Esophagus muscularis mucosa (tissue), 4 donors: ENCODE measurements around the gene WDHD1. TPM values are rescaled to one million over a fixed set of nuclear protein-coding genes. Genes with fewer than 3 reads are reported as not detected.

Source experiments
- DNase-seq: peaks from one replicate; pipeline ENCODE4 v3.0.0-alpha.2; 2017; ENCODE audit errors: extremely low spot score
- H3K27ac ChIP-seq, 4 donors: fragments of 200-600 bp; sonication (generic); replicated peaks in 1 of 4; 1 replicate in 3 of 4; 2 replicates in 1 of 4; pipeline ENCODE4 v1.5.1; 2016 to 2019; ENCODE audit warnings: mild to moderate bottlenecking in 1 of 4
- H3K27me3 ChIP-seq, 4 donors: fragments of 200-600 bp; sonication (generic); one replicate each; pipeline versions ENCODE4 v1.5.1 to v1.6.0; 2016 to 2019
- H3K36me3 ChIP-seq, 4 donors: fragments of 200-600 bp; sonication (generic); one replicate each; pipeline ENCODE4 v1.5.1; 2016 to 2019
- H3K4me1 ChIP-seq, 4 donors: fragments of 200-600 bp; sonication (generic); one replicate each; pipeline ENCODE4 v1.5.1; 2016 to 2019
- H3K4me3 ChIP-seq, 4 donors: fragments of 200-600 bp; sonication (generic); 1 replicate in 2 of 4; 2 replicates in 2 of 4; pipeline ENCODE4 v1.5.1; 2016 to 2019; ENCODE audit warnings: mild to moderate bottlenecking in 4 of 4, moderate library complexity in 1 of 4
- H3K9me3 ChIP-seq, 4 donors: fragments of 200-600 bp; sonication (generic); 1 replicate in 3 of 4; 2 replicates in 1 of 4; pipeline ENCODE4 v1.5.1; 2016 to 2019
- EP300 ChIP-seq: sonication (generic); formaldehyde crosslinking; IDR thresholded peaks from one replicate; pipeline ENCODE4 v1.6.1; 2017; ENCODE audit warnings: antibody characterized with exemption
- POLR2A ChIP-seq: fragments of 450-650 bp; IDR thresholded peaks from one replicate; pipeline ENCODE4 v1.6.1; 2017; ENCODE audit warnings: antibody characterized with exemption, moderate library complexity, mild to moderate bottlenecking, low read depth
- POLR2AphosphoS5 ChIP-seq, 2 donors: sonication (generic); formaldehyde crosslinking; IDR thresholded peaks; one replicate each; pipeline ENCODE4 v1.6.1; 2017; ENCODE audit warnings: antibody characterized with exemption in 2 of 2
- WGBS: methylation state at CpG from one replicate; pipeline ENCODE4 v1.1.5; 2018; 5-methylcytosine and 5-hydroxymethylcytosine counted together
- intact Hi-C: fragments of 100-400 bp; cut with DNase I; formaldehyde crosslinking; loops from one replicate; pipeline ENCODE4 v1.15.1; 2023
- total RNA-seq, 4 donors: library from RNA; depleted of rRNA; stranded (reverse); fragments of >200 nt; gene quantifications; one replicate each; pipeline versions ENCODE4 v1.1.0 to v1.2.1, GENCODE V29; 2016
- TF ChIP-seq, protein P1 (sequence below), 3 experiments: fragments of 200-600 bp in 2 of 3; fragments of 450-650 bp in 1 of 3; sonication (generic) in 2 of 3; IDR thresholded peaks; one replicate each; pipeline ENCODE4 v1.5.1; 2017 to 2019; ENCODE audit warnings: antibody characterized with exemption in 3 of 3, mild to moderate bottlenecking in 2 of 3, moderate library complexity in 1 of 3

Gene WDHD1, protein sequence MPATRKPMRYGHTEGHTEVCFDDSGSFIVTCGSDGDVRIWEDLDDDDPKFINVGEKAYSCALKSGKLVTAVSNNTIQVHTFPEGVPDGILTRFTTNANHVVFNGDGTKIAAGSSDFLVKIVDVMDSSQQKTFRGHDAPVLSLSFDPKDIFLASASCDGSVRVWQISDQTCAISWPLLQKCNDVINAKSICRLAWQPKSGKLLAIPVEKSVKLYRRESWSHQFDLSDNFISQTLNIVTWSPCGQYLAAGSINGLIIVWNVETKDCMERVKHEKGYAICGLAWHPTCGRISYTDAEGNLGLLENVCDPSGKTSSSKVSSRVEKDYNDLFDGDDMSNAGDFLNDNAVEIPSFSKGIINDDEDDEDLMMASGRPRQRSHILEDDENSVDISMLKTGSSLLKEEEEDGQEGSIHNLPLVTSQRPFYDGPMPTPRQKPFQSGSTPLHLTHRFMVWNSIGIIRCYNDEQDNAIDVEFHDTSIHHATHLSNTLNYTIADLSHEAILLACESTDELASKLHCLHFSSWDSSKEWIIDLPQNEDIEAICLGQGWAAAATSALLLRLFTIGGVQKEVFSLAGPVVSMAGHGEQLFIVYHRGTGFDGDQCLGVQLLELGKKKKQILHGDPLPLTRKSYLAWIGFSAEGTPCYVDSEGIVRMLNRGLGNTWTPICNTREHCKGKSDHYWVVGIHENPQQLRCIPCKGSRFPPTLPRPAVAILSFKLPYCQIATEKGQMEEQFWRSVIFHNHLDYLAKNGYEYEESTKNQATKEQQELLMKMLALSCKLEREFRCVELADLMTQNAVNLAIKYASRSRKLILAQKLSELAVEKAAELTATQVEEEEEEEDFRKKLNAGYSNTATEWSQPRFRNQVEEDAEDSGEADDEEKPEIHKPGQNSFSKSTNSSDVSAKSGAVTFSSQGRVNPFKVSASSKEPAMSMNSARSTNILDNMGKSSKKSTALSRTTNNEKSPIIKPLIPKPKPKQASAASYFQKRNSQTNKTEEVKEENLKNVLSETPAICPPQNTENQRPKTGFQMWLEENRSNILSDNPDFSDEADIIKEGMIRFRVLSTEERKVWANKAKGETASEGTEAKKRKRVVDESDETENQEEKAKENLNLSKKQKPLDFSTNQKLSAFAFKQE
- 1 to 10 TPM; 1.1 to 4.2 (median 1.4) TPM for total RNA-seq

DNA sequence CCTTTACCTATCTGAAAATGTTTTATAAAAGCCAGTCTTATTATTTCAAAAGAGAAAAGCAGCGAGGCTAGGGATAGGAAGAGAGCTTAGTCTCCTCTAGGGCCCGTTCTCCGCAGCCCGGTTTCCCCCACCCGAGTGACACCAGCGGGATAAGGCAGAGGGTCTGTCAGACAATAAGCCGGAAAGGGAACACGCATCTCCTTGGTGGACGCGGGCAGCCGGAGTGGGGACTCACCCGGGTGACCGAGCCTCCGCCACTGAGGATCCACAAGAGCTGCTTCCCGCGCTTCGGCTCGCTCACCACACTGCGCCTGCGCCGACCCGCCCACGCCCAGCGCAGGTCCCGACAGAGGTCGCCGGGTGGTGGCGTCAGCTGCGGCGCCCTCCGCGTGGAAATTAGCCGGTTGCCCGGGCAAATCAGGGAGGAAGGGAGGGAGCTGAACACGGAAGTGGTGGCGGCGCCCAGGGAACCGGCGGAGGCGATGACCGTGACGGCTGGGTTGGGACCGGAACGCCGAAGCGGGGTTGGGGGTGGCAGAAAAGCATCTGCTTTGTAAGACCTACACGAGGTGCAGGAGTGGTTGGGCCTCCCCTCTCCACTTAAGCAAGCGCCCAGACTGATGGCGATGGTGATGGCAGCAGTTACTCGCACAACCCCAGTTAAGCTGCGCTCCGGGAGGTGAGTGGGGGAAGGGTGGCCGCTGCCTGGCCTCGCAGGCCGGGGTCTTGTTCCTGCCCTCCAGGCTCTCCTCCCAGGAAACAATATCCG, at the start of gene WDHD1, which contains the start of gene SOCS4:
TSS of gene WDHD1 (minus strand) at position 307 of the 769 bp plus-strand sequence. CDS start 312 bp downstream, outside the sequence.
TSS of gene SOCS4 (plus strand) at position 444 of the 769 bp plus-strand sequence. CDS start 15,806 bp downstream, outside the sequence.
- Histone ChIP-seq H3K36me3 (no peaks in the 10 kb centered on the region), H3K4me1 (peaks cover 28 to 45% (median 44%) of the 10 kb centered on the region in 4 donors), H3K4me3 (peak within 1 kb of the TSS; percentile 88 to 93 (median 91)), H3K27ac (peak within 1 kb of the TSS; percentile 90 to 94 (median 91)), H3K27me3 (no peaks in the 10 kb centered on the region), H3K9me3 (no peaks in the 10 kb centered on the region)
- TF ChIP-seq POLR2A (no peak), POLR2AphosphoS5 (IDR thresholded peaks at IDR 0.05) (peak; percentile 93 to 97), EP300 (no peak)
- TF ChIP-seq, protein P1, sequence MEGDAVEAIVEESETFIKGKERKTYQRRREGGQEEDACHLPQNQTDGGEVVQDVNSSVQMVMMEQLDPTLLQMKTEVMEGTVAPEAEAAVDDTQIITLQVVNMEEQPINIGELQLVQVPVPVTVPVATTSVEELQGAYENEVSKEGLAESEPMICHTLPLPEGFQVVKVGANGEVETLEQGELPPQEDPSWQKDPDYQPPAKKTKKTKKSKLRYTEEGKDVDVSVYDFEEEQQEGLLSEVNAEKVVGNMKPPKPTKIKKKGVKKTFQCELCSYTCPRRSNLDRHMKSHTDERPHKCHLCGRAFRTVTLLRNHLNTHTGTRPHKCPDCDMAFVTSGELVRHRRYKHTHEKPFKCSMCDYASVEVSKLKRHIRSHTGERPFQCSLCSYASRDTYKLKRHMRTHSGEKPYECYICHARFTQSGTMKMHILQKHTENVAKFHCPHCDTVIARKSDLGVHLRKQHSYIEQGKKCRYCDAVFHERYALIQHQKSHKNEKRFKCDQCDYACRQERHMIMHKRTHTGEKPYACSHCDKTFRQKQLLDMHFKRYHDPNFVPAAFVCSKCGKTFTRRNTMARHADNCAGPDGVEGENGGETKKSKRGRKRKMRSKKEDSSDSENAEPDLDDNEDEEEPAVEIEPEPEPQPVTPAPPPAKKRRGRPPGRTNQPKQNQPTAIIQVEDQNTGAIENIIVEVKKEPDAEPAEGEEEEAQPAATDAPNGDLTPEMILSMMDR (IDR thresholded peaks at IDR 0.05) = peak; percentile 10 to 33 (median 32)
- DNase-seq = peak; percentile 97
- intact Hi-C loops = no loop called here
- WGBS = under 1% methylated on average over 35 of the region's 56 CpGs

DNA sequence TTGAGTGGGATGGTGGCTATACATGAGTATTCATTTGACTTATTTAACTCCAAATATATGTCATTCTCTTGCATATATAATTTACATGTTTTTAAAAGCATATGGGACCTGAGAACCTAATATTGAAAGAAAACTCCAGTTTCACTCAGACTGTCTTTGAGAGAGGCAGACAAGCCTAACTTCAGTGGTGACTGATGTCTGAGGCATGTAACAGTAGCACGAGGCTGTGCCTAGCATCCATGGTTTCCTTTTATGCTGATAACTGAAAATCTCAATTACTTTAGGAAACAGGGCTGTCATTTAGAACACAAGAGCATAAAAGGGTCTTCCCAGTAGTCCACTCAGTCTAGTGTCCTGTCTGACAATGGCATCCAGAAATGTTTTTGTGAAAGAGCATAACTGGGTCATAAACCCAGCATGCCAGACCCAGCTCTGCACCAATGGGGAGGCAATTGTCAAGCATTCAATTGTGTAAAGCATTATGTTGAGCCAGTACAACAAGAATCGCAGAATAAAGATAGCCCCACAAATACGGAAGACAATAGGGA, 48.8 kb upstream of the WDHD1 start:
- H3K9me3 ChIP-seq = no peaks in the 10 kb centered on the region
- H3K4me1 ChIP-seq = peaks cover 27 to 49% (median 48%) of the 10 kb centered on the region in 4 donors
- intact Hi-C loops = no loop called here
- H3K27me3 ChIP-seq = no peaks in the 10 kb centered on the region
- H3K4me3 ChIP-seq = no peak overlapping the region
- H3K36me3 ChIP-seq = no peaks in the 10 kb centered on the region
- no peak for DNase-seq
- TF ChIP-seq, protein P1 (IDR thresholded peaks at IDR 0.05) = no peak
- TF ChIP-seq EP300 (no peak), POLR2AphosphoS5 (IDR thresholded peaks at IDR 0.05) (no peak), POLR2A (no peak)
- 84% methylated on average over 3 of the region's 3 CpGs for WGBS
- H3K27ac ChIP-seq = no peak overlapping the region

DNA sequence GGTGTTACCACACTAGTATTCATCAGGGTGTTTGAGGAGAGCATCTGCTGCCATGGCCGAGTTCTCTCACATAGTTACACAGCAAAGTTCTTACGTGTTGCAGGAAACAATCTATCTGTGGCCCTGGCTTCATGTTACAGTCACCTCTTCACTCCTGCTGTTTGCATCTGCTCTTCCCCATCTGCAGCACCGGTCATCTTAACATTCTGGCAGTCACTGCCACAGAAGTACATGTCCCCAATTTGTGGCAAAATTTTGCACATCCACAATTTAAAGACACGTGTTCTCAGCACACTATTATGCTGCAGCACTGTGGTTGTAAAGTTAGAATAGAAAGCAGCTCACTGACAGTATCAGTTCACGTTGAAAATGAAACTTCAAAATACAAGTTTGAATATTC, 47.8 kb upstream of the WDHD1 start:
- H3K4me3 ChIP-seq = peak overlapping the region in 2 of 4 donors; percentile 12 to 26
- H3K9me3 ChIP-seq = no peaks in the 10 kb centered on the region
- DNase-seq = no peak
- TF ChIP-seq POLR2A = no peak
- TF ChIP-seq, protein P1 (IDR thresholded peaks at IDR 0.05) = no peak
- H3K27me3 ChIP-seq = no peaks in the 10 kb centered on the region
- WGBS = 11% methylated on average over 5 of the region's 5 CpGs
- H3K36me3 ChIP-seq = no peaks in the 10 kb centered on the region
- H3K27ac ChIP-seq = peak overlapping the region in 3 of 4 donors; percentile 36 to 52 (median 46)
- peaks cover 27 to 59% (median 57%) of the 10 kb centered on the region in 4 donors for H3K4me1 ChIP-seq
- intact Hi-C loops = no loop called here

DNA sequence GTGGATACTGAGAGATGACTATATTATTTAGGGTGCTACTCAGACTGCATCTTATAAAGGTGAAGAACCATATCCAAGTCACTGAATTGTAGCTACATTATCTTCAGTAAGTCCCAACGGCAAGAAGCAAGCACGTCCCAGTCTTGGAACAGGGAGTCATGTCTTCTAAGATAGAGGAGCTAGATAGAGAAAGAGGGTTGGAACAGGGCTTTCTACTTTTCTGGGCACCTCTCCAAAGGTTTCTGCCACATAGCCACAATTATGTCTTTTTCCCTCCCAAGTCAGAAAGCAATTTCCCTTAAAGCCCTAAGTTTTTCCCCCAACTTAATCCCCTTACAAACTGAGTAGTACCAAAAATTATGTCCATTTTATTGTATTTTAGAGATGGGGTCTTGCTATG, 47.0 kb upstream of the WDHD1 start:
- 36% methylated on average over 2 of the region's 2 CpGs for WGBS
- intact Hi-C loops = no loop called here
- Histone ChIP-seq H3K4me1 (peaks cover 27 to 62% (median 59%) of the 10 kb centered on the region in 4 donors), H3K27me3 (no peaks in the 10 kb centered on the region), H3K27ac (peak overlapping the region in 3 of 4 donors; percentile 36 to 52 (median 46)), H3K4me3 (no peak overlapping the region), H3K9me3 (no peaks in the 10 kb centered on the region), H3K36me3 (no peaks in the 10 kb centered on the region)
- no peak for DNase-seq
- TF ChIP-seq POLR2AphosphoS5 (IDR thresholded peaks at IDR 0.05) = no peak
- no peak for TF ChIP-seq POLR2A
- TF ChIP-seq, protein P1 (IDR thresholded peaks at IDR 0.05) = no peak
- TF ChIP-seq EP300 = no peak
